ENCODE measurements around the gene COPS7A.

Gene COPS7A

GRCh38 chr12:6751767-6752166, 27.9 kb downstream of the COPS7A start:
- DNase-seq: no peak

GRCh38 chr12:6752167-6752920, 28.5 kb downstream of the COPS7A start:
- peak; percentile 47 for DNase-seq

GRCh38 chr12:6752921-6753771, 29.3 kb downstream of the COPS7A start, which contains the start of gene MLF2:
MLF2 (minus strand) TSS chr12:6753141; CDS start chr12:6752334, 807 bp downstream.
- peak; percentile 99 for DNase-seq

DNA sequence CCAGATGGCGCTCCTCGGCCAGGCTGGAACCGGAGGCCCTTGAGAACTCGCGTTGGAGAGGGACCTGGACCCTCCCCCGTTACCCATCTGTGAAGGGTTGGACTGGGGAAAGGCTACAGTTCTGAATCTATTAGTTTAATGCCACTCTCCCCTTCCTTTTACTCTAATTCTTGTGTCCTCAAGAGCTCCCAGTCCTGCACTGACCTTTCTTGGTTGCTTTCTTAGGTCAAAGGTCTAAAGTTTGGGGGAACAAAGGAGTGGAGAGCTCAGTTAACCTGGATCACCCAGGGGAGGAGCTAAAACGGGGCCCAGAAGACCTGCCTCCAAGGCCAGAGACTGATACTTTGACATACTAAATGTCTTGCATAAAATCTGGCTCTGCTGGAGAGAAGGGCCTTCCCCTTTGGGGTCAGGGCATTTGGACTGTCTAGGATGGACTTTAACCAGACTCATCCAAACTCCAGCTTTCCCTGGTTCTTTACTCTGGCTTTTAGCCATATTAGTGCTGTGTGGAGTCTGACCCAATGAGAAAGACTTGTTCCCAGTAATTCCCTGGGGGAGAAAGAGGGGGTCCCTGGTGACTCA, 30.0 kb downstream of the COPS7A start:
- no peak for DNase-seq

DNA sequence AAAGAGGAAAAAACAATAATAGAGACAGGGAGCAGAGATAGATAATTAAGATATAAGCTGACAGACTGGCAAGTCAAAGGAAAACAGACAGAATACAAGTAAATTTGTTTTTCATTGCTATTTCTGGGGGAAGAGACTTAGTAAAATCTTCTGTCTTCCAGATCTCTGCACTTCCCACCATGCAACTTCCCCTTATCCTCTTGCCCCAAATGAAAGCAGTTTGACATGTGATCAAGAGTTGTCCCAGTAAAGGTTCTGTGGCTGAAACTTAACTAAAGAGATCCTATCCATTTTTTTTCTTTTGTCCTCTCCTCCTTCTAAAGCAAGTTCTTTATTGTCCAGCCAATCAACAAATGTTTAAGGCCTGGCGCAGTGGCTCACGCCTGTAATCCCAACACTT, 30.6 kb downstream of the COPS7A start:
- no peak for DNase-seq

DNA sequence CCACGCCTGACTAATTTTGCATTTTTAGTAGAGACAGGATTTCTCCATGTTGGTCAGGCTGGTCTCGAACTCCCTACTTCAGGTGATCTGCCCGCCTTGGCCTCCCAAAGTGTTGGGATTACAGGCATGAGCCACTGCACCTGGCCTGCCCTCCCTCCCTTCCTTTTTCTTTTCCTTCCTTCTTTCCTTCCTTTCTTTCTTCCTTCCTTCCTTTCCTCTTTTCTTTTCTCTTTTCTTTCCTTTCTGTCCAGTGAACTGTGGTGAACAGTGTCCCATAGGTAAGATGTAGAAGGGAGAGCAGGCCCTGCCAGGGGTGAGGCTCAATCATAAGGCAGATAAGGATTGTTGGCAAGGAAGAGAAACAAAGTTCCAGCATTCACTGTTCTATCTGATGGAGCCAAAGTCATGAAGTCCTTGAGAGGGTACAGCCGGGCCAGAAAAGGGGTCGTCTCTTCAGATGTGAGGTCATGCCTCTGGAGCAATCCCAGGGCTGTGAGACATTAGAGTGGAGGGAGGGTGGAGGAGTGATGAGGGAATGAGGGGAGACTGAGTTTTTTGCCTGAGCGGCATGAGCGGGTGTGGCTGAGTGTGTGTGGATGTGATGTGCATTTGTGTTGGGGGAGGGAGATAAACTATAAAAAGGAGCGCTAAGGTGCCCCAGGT, 33.3 kb downstream of the COPS7A start:
- no peak for DNase-seq

- DNase-seq: no peak
Observed at GRCh38 chr12:6758506-6759095, 34.8 kb downstream of the COPS7A start.

GRCh38 chr12:6759741-6760140, 35.9 kb downstream of the COPS7A start:
- DNase-seq: no peak

DNA sequence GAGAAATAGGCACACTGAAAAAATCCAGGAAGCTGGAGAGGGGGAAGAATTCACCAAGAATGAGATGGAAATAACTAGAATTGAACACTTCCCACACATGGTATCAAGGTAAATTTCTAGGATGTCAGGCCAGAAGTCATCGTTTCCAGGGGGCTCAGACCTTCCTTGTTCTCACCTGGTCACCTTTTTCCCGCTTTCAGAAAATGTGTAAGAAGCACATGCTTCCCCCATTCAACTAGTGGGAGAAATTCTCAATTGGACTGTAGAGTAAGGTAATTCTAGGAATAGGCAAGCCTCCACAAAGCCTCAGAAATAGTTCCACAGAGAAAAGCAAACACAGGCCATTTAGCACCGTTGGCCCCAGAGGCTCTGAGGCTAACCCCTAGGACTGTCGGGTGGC, 39.5 kb downstream of the COPS7A start:
- DNase-seq: no peak

- peak; percentile 73 for DNase-seq
Observed at GRCh38 chr12:6764011-6764828, 40.4 kb downstream of the COPS7A start.

- no peak for DNase-seq
Observed at GRCh38 chr12:6765048-6765633, 41.3 kb downstream of the COPS7A start.

DNA sequence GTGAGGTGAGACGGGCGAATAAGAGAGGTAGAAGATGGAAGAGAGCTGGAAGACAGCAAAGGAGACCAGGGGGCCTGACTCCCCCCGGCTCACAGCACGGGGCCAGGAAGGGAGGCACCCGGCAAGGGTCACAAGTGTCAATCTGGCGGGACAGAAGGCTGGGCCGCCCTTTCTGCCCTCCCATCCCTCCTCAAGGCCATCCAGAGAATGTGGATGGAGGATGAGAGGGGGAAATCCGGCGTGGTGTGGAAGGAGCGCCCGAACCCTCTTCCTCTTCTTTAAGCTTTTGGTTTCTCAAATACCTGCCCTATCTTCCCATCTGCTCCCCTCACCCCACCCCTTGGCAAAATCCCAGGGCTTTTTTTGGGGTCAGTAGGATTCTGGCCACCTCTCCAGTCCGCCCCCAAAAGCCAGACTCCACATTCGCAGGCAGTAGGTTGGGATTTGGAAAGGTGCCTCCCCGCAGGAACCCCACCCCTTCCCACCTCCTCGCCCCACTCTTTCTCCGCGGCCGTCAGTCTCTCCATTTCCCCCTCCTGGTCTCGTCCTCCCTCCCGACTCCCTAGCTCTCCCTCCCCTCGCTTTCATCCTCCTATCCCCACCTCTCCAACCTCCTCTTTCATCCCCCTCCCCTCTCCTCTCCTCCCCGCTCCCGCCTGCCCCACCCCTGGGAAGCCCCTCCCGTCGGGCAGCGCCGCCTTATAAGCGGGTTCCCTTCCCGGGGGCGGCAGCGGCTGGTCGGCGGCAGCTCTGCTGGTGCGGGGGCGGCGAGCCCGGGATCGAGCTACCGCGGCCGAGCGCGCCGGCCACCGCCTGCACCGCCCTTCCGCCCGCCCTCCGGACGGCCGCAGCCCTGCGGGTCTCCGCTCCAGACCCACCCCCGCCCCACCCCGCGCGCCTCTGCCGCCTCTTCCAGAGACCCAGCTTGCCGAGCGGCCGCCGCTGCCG, 42.1 kb downstream of the COPS7A start, which contains the start of gene PTMS:
TSS of gene PTMS (plus strand) at position 730 of the 948 bp plus-strand sequence. CDS start 343 bp downstream, outside the sequence.
- no peak for DNase-seq

- peak; percentile 62 for DNase-seq
Observed at GRCh38 chr12:6766651-6767349, 43.0 kb downstream of the COPS7A start.

DNA sequence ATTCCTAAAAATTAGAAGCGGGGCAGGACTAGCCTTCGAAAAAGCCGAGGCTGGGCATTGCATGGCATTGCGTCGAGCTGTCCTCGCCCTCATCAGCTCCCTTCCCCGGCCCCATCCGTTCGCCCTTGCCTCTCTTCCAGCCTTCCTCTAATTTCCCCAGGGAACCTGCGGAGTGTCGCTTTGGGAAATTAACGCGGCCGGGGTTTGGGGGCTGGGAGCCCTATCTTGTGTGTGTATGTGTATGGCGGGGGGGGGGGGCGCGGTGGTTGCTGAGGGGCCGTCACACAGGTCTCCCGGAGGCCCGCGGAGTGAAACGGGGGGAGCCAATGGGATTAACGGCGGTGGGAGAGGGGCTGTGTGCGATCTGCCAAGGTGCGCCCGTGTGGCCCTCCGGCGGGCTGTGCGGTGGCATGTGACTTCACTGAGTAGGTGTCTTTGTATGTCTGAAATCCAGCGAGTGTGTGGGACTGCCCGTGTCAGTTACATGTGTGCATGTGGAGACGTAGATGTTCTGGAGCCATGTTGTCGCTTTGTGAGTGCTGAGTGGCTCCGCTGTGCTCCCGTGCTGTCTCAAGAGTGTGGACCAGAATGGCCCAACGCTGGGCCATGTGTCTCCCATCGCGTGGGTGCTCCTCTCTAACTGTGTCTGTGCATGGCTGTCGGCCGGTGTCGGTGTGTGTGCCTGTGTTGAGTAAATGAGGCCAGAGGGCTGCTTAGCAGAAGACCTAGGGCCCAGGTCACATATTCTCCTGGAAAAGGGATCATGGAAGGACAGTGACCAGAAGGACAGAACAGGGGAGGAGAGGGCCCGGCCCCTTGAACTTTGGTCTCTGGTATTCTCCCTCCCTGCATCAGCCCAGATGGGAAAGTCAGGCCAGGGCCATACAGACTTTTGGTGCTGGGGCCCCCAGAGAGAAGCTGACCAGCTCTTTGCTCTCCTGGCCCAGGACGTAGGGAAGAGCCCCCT, 43.8 kb downstream of the COPS7A start:
- DNase-seq: no peak

DNA sequence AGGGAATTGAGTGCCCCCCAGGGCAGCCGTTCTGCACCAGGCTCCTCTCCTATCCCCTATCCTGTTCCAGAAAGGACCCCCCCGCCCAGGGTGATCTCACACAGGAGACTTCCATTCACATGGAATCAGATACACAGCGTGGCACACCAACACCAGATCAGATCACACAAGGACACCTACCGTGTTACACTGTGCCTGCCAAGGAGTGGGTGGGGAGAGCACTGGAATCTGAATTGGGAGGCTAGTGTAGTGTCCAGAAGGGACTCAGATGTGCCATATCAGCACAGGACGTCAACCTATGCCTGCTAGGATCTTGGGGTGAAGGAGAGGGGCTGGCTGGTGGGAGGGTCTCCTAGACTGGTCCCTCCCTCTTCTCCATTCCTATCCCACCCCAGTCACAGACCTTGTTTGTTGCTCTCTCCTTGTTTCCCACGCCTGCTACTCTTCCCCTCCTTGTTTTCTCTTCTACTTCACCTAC, 44.6 kb downstream of the COPS7A start:
- no peak for DNase-seq

- DNase-seq: no peak
Observed at GRCh38 chr12:6768990-6769389, 45.1 kb downstream of the COPS7A start.

- no peak for DNase-seq
Observed at GRCh38 chr12:6769666-6770065, 45.8 kb downstream of the COPS7A start.

DNA sequence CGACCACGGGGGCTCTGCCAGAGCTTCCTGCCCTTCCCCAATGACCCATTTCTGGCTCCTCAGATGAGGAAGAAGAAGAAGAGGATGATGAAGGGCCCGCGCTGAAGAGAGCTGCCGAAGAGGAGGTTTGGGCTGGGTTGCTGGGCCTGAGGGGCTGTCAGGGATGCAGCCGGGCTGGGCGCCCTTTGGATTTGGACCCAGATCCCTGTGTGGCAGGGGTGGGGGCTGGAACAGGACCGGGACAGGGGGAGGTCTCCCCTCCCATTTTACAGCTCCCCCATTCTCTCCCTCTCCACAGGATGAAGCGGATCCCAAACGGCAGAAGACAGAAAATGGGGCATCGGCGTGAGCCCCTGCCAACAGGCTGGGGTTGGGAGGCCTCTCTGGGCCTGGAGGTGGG, 46.2 kb downstream of the COPS7A start:
- DNase-seq: no peak
